Peyer's patch (tissue), 4 donors: ENCODE data around the gene PDGFC.

Source experiments
- CTCF ChIP-seq, 6 experiments: fragments of 450-650 bp in 4 of 6; fragments of 200-600 bp in 2 of 6; sonication (generic) in 1 of 6; IDR thresholded peaks; one replicate each; pipeline ENCODE4 v1.5.1; 2017 to 2019; ENCODE audit warnings: antibody characterized with exemption in 6 of 6, mild to moderate bottlenecking in 3 of 6, moderate library complexity in 1 of 6
- POLR2A ChIP-seq, 2 donors: fragments of 450-650 bp; IDR thresholded peaks; one replicate each; pipeline ENCODE4 v1.5.1; 2017; ENCODE audit warnings: antibody characterized with exemption in 2 of 2, mild to moderate bottlenecking in 2 of 2, moderate library complexity in 2 of 2

DNA sequence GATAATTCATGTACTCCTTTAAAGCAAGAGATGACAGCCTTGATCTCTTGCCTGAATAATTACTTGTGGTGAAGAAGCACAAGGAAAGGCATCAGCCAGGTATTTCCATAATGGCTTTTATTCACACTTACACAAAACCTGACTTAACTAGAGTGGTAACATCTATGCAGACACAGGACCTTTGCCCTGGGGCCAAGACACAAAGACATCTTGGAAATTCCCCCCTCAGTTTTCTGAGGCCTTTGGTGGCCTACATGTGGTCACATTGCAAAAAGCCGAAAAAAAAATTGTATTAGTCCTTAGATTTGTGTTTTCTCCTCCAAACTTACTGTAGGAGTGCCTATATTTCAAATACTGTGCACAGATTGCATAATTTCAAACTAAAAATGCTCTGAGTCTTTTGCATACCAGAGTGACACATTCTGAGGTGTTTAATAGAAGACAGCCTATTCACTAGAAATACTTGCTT is 172.4 kb downstream of the PDGFC start:
- TF ChIP-seq POLR2A (IDR thresholded peaks at IDR 0.05) (no peak), CTCF (IDR thresholded peaks at IDR 0.05) (no peak)
